GM12874 (cell line): ENCODE measurements around the gene PACC1.

Source experiments
- CTCF ChIP-seq: IDR thresholded peaks from 2 replicates; pipeline ENCODE4 v1.5.1; 2011; ENCODE audit warnings: low read depth, mild to moderate bottlenecking, control low read depth, low read length, moderate library complexity; ENCODE audit not compliant: insufficient read depth

Gene PACC1

DNA sequence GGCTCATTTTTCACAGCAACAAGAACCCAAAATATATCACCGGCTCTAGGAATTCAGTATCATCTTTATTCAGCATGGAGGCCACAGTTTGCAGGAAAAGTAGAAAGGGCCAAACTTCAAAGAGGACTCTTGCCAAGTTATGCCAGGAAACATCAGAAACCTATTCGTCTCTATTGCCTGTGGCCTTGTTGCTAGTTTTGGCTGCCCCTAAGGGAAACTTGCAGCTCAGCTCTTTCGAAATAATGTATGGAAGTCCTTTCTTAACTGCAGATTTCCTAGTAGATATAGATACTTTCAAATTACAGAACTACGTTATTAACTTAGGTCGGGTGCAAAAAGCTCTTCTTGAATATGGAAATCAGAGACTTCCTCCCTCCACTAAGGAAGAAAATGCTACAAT is 13.8 kb upstream of the PACC1 start:
- no peak for TF ChIP-seq CTCF

DNA sequence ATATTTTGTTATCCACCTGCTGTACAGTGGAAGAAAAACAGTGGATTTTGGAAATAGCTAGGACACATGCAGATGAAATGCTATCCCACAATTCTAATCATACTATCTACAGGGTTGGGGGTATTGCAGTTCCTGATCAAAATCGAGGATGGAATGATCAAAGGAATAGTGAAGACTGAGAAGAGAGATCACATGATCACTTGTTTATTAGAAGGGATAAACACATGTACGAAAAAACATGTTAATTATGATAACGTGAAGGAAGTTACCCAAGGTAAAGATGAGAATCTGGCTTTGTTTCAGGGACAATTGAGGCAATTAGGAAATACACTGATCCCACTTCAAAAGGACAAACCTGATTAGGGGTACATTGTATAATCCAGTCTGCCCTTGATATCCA is 9.2 kb upstream of the PACC1 start:
- no peak for TF ChIP-seq CTCF

- no peak for TF ChIP-seq CTCF
These were observed 6.5 kb upstream of the PACC1 start for GRCh38 chr1:212421165-212421564.

- no peak for TF ChIP-seq CTCF
These were observed 588 bp upstream of the PACC1 start for GRCh38 chr1:212415107-212415841.

DNA sequence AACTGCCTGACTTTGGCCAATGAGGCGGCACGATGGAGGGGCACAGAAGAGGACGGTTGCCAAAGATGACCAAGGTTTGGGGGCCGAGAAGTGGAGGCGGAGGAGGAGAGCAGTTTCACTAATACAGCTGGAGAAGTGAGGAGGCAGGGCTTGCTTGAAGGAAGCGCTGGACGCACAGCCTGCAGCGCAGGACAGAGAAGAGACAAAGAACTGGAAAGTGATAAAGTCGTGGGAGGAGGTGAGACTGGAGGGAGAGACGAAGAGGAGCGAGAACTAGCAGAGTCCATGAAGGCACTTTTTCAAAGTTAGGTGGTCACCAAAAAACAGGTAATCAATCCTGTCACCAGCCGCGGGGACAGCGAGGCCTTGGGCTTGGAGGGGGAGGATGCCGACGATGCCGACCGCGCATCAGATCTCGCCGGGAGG is 771 bp downstream of the PACC1 start:
- no peak for TF ChIP-seq CTCF

- TF ChIP-seq CTCF, result no peak
These were observed 2.3 kb downstream of the PACC1 start for GRCh38 chr1:212412374-212412773.

DNA sequence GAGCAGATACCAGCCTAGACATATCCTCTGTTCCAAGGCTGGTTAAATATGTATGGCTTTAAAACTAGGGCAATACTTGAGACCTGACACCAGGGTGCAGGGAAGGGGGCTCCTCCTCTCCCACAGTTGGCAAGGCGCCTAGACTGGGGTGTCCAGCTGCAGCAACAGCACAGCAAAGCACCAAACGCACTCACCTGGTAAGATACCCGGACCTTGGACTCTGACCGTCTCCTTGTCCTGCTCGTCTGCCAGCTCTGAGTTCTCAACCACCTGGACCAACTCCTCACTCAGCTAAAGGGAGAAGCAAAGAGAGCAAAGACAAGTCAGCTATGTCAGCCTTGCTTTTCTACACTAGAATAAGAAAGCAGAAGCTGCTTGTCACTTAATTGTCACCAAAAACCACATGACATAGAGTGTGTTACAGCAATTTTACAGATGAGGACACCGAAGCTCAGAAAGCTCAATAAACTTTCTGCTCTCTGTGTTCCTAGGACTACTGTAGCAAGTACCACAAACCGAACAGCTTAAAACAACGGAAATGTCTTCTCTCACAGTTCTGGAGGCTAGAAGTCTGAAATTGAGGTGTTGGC is 4.4 kb downstream of the PACC1 start:
- no peak for TF ChIP-seq CTCF
